Psoas muscle (tissue), 8 donors: Measurements from ENCODE around the gene ZFHX3. TPM values are rescaled to one million over a fixed set of nuclear protein-coding genes. Genes with fewer than 3 reads are reported as not detected.

Experiments used
- ATAC-seq, 4 donors: fragments of 200-7000 bp; cut with Tn5 transposase; one replicate each; pipeline ENCODE4 v1.9.1; 2020; ENCODE audit warnings: moderate library complexity in 3 of 4, mild to moderate bottlenecking in 2 of 4
- DNase-seq, 2 donors: peaks; one replicate each; pipeline ENCODE4 v3.0.0-alpha.2; 2020
- H3K27ac ChIP-seq: fragments of 200-600 bp; one replicate; pipeline ENCODE4 v1.8.0; 2022
- H3K27me3 ChIP-seq, 3 donors: fragments of 200-600 bp in 1 of 3; one replicate each; pipeline versions ENCODE4 v1.6.1 to v1.8.0; 2013 to 2022; ENCODE audit warnings: low read length in 2 of 3, mild to moderate bottlenecking in 2 of 3, moderate library complexity in 1 of 3; ENCODE audit not compliant: insufficient read depth in 3 of 3
- H3K36me3 ChIP-seq, 2 donors: fragments of 200-600 bp in 1 of 2; one replicate each; pipeline versions ENCODE4 v1.6.1 to v1.8.0; 2013 to 2022; ENCODE audit warnings: low read depth in 1 of 2, mild to moderate bottlenecking in 1 of 2, moderate library complexity in 1 of 2; ENCODE audit not compliant: insufficient read depth in 1 of 2
- H3K4me1 ChIP-seq: fragments of 200-600 bp; one replicate; pipeline ENCODE4 v1.8.0; 2022
- H3K4me3 ChIP-seq: fragments of 200-600 bp; one replicate; pipeline ENCODE4 v1.8.0; 2022; ENCODE audit warnings: mild to moderate bottlenecking
- H3K9me3 ChIP-seq: fragments of 200-600 bp; one replicate; pipeline ENCODE4 v1.8.0; 2022
- CTCF ChIP-seq: fragments of 200-600 bp; IDR thresholded peaks from one replicate; pipeline ENCODE4 v1.8.0; 2022; ENCODE audit warnings: antibody characterized with exemption
- WGBS, 3 donors: extraction: QIAGEN DNeasy Blood & Tissue Kit; methylation state at CpG; one replicate each; pipeline versions ENCODE4 v1.1.6 to v1.1.7; 2013; 5-methylcytosine and 5-hydroxymethylcytosine counted together
- intact Hi-C, 2 donors: fragments of 100-400 bp; cut with DNase I; formaldehyde crosslinking; loops; one replicate each; pipeline versions ENCODE4 v1.11.0 to v1.14.2; 2022
- polyA plus RNA-seq, 3 donors: library from polyadenylated mRNA; stranded (reverse); fragments of 200-250 nt; gene quantifications; one replicate each; pipeline ENCODE4 v1.2.3, GENCODE V29; 2013
- total RNA-seq, 4 donors: library from RNA; stranded (reverse); fragmentation: NEBNext Ultra II Directional in 2 of 4; extraction: Animal tissue kit (Norgen Biotek cat#: 25700) in 2 of 4; gene quantifications; one replicate each; pipeline versions ENCODE4 v1.2.1 to v1.2.4, GENCODE V29; 2021 to 2023
- donor health status: healthy with polysubstance abuse.
- donor health status: DM: no; HTN: no; CAD: no; lungs with moderate emphysema.
- donor health status: Bipolar disorder and iron deficiency.
- donor health status: healthy.
- donor health status: DM: yes; HTN: yes; CAD: no.
- donor health status: DM: no; HTN: no; CAD: no.
- donor health status: DM: no; HTN: no; CAD: no.
- donor health status: DM: yes; HTN: yes; CAD: no.

Gene ZFHX3
- total and polyA plus RNA-seq, 7 donors, result 3.3 to 36.9 (median 11.5) TPM

GRCh38 chr16:72847187-72848027 lies 200.5 kb downstream of the ZFHX3 start:
- Histone ChIP-seq H3K9me3 (no peaks in the 10 kb centered on the region), H3K27ac (peak overlapping the region; percentile 73), H3K27me3 (no peaks in the 10 kb centered on the region), H3K4me3 (no peak overlapping the region), H3K4me1 (peaks cover 52% of the 10 kb centered on the region), H3K36me3 (no peaks in the 10 kb centered on the region)
- WGBS, 3 donors, result 52 to 78% (median 56%) methylated on average over 11 of the region's 11 CpGs
- intact Hi-C loops, result loop anchor here (10.0 kb wide), 2 partner anchors 63 to 197 kb away; partner anchors contain the start of gene ZFHX3 (in 1 of the 2)
- peak; percentile 40 for TF ChIP-seq CTCF
- DNase-seq (no peak), ATAC-seq (peak in 2 of 4 donors; percentile 37 to 40)

GRCh38 chr16:72846594-72846993 lies 201.3 kb downstream of the ZFHX3 start:
- Histone ChIP-seq H3K36me3 (no peaks in the 10 kb centered on the region), H3K9me3 (no peaks in the 10 kb centered on the region), H3K27ac (no peak overlapping the region), H3K27me3 (no peaks in the 10 kb centered on the region), H3K4me1 (peaks cover 56% of the 10 kb centered on the region), H3K4me3 (no peak overlapping the region)
- intact Hi-C loops, result loop anchor here (10.0 kb wide), 2 partner anchors 62 to 198 kb away; partner anchors contain the start of gene ZFHX3 (in 1 of the 2)
- 83 to 88% (median 84%) methylated on average over 8 of the region's 8 CpGs for WGBS, 3 donors
- ATAC-seq (no peak), DNase-seq (no peak)
- TF ChIP-seq CTCF, result no peak

GRCh38 chr16:72845322-72846020 lies 202.5 kb downstream of the ZFHX3 start:
- TF ChIP-seq CTCF, result no peak
- H3K4me3 ChIP-seq, result no peak overlapping the region
- WGBS, 3 donors, result 84 to 92% (median 84%) methylated on average over 16 of the region's 16 CpGs
- intact Hi-C loops, result loop anchor here (10.0 kb wide), 2 partner anchors 61 to 199 kb away; partner anchors contain the start of gene ZFHX3 (in 1 of the 2)
- H3K27ac ChIP-seq, result no peak overlapping the region
- no peaks in the 10 kb centered on the region for H3K9me3 ChIP-seq
- peaks cover 61% of the 10 kb centered on the region for H3K4me1 ChIP-seq
- DNase-seq (no peak), ATAC-seq (peak; percentile 37 to 44 (median 40))
- no peaks in the 10 kb centered on the region for H3K36me3 ChIP-seq
- H3K27me3 ChIP-seq, result no peaks in the 10 kb centered on the region

- peaks cover 61% of the 10 kb centered on the region for H3K4me1 ChIP-seq
- H3K27ac ChIP-seq, result peak overlapping the region; percentile 37
- no peak for TF ChIP-seq CTCF
- DNase-seq, result no peak
- WGBS, 3 donors, result 49 to 58% (median 51%) methylated on average over 11 of the region's 11 CpGs
- H3K4me3 ChIP-seq, result no peak overlapping the region
- H3K27me3 ChIP-seq, result no peaks in the 10 kb centered on the region
- H3K9me3 ChIP-seq, result no peaks in the 10 kb centered on the region
- H3K36me3 ChIP-seq, result no peaks in the 10 kb centered on the region
- intact Hi-C loops, result loop anchor here (10.0 kb wide), 2 partner anchors 60 to 200 kb away; partner anchors contain the start of gene ZFHX3 (in 1 of the 2)
- ATAC-seq, result no peak
These were observed 203.6 kb downstream of the ZFHX3 start for GRCh38 chr16:72844225-72844920.
